IMR-90 (cell line): Measurements from ENCODE around the gene LAGE3. TPM values are rescaled to one million over a fixed set of nuclear protein-coding genes. Genes with fewer than 3 reads are reported as not detected.

Experiments used
- ATAC-seq: fragments of 200-7000 bp; cut with Tn5 transposase; 2 replicates; pipeline ENCODE4 v1.9.1; 2020; ENCODE audit warnings: low read depth, mild to moderate bottlenecking, moderate library complexity
- BruUV-seq: library from RNA; stranded (reverse); fragments of 400-500 nt; replicated peaks from 2 replicates; lab custom pipeline; 2021; lab: Mats Ljungman, UMichigan
- CTCF ChIA-PET: fragments of 300-600 bp; formaldehyde crosslinking; extraction: SDS; loops from one replicate; lab custom pipeline; 2021; ENCODE audit warnings: antibody characterized with exemption; lab: Yijun Ruan, JAX
- POLR2A ChIA-PET: fragments of 300-600 bp; sonication (Branson Sonifier 250); formaldehyde crosslinking; loops from one replicate; lab custom pipeline; 2022; ENCODE audit warnings: antibody characterized with exemption; ENCODE audit not compliant: unreplicated experiment; lab: Charles Lee
- DNase-seq: peaks from one replicate; pipeline ENCODE4 v3.0.0; 2013
- H2AFZ ChIP-seq: replicated peaks from 2 replicates; pipeline ENCODE3; 2013; ENCODE audit warnings: low read length, mild to moderate bottlenecking; ENCODE audit not compliant: poor library complexity
- H2AK5ac ChIP-seq: 2 replicates; pipeline ENCODE4 v1.6.1; 2013; ENCODE audit warnings: low read depth, low read length, inconsistent platforms
- H2AK9ac ChIP-seq: replicated peaks from 2 replicates; pipeline ENCODE3; 2013; ENCODE audit warnings: mild to moderate bottlenecking, low read depth, low read length, moderate library complexity; ENCODE audit not compliant: poor library complexity
- H2BK120ac ChIP-seq: 2 replicates; pipeline ENCODE4 v1.6.1; 2013; ENCODE audit warnings: low read depth, low read length, inconsistent platforms
- H2BK15ac ChIP-seq: 3 replicates; pipeline ENCODE4 v1.6.1; 2013; ENCODE audit warnings: low read depth, low read length, inconsistent platforms
- H2BK20ac ChIP-seq: 2 replicates; pipeline ENCODE4 v1.6.1; 2013; ENCODE audit warnings: low read depth, mild to moderate bottlenecking, inconsistent platforms, low read length, moderate library complexity
- H2BK5ac ChIP-seq: 2 replicates; pipeline ENCODE4 v1.6.1; 2013; ENCODE audit warnings: mild to moderate bottlenecking, low read depth, low read length, inconsistent platforms; ENCODE audit not compliant: poor library complexity, severe bottlenecking
- H3K14ac ChIP-seq: replicated peaks from 2 replicates; pipeline ENCODE4 v1.6.1; 2013; ENCODE audit warnings: low read depth, low read length, inconsistent platforms
- H3K18ac ChIP-seq: 2 replicates; pipeline ENCODE4 v1.6.1; 2013; ENCODE audit warnings: low read depth, low read length, control low read depth
- H3K23ac ChIP-seq: 2 replicates; pipeline ENCODE4 v1.6.1; 2013; ENCODE audit warnings: low read depth, low read length, inconsistent platforms
- H3K27ac ChIP-seq: 2 replicates; pipeline ENCODE4 v1.5.1; 2013; ENCODE audit warnings: mild to moderate bottlenecking, control low read depth, low read length; ENCODE audit not compliant: insufficient read depth
- H3K27me3 ChIP-seq: 2 replicates; pipeline ENCODE4 v1.6.1; 2013; ENCODE audit warnings: low read length; ENCODE audit not compliant: control insufficient read depth, insufficient read depth
- H3K36me3 ChIP-seq: 2 replicates; pipeline ENCODE4 v1.6.1; 2013; ENCODE audit warnings: low read length, mixed read lengths; ENCODE audit not compliant: control insufficient read depth, insufficient read depth
- H3K4ac ChIP-seq: 2 replicates; pipeline ENCODE4 v1.6.1; 2013; ENCODE audit warnings: low read depth, low read length, inconsistent platforms
- H3K4me1 ChIP-seq: 2 replicates; pipeline ENCODE4 v1.6.1; 2013; ENCODE audit warnings: low read length, mixed read lengths; ENCODE audit not compliant: control insufficient read depth, insufficient read depth
- H3K4me2 ChIP-seq: 2 replicates; pipeline ENCODE4 v1.6.1; 2013; ENCODE audit warnings: low read depth, mild to moderate bottlenecking, control low read depth, low read length, moderate library complexity
- H3K4me3 ChIP-seq: 2 replicates; pipeline ENCODE4 v1.5.1; 2013; ENCODE audit warnings: low read depth, mild to moderate bottlenecking, control low read depth, low read length, moderate library complexity; ENCODE audit not compliant: insufficient read depth
- H3K56ac ChIP-seq: 2 replicates; pipeline ENCODE4 v1.6.1; 2013; ENCODE audit warnings: low read length, inconsistent platforms; ENCODE audit not compliant: insufficient read depth; ENCODE audit errors: extremely low read depth
- H3K79me1 ChIP-seq, 2 experiments: 2 replicates each; pipeline ENCODE4 v1.6.1; 2013; ENCODE audit warnings: low read length in 2 of 2, inconsistent platforms in 1 of 2, low read depth in 1 of 2
- H3K9ac ChIP-seq: 2 replicates; pipeline ENCODE4 v1.6.1; 2013; ENCODE audit warnings: low read depth, low read length, control low read depth
- H3K9me1 ChIP-seq: 2 replicates; pipeline ENCODE4 v1.6.1; 2013; ENCODE audit warnings: low read length, inconsistent platforms; ENCODE audit not compliant: insufficient read depth
- H3K9me3 ChIP-seq: 2 replicates; pipeline ENCODE4 v1.6.1; 2013; ENCODE audit warnings: low read length; ENCODE audit not compliant: control insufficient read depth, insufficient read depth
- H4K20me1 ChIP-seq: 2 replicates; pipeline ENCODE4 v1.6.1; 2013; ENCODE audit warnings: low read length, inconsistent platforms; ENCODE audit not compliant: insufficient read depth
- H4K5ac ChIP-seq: 2 replicates; pipeline ENCODE4 v1.6.1; 2013; ENCODE audit warnings: mild to moderate bottlenecking, low read depth, low read length, control low read depth
- H4K8ac ChIP-seq, 2 experiments: 2 replicates each; pipeline ENCODE4 v1.6.1; 2013; ENCODE audit warnings: low read depth in 2 of 2, low read length in 2 of 2, control low read depth in 1 of 2, inconsistent platforms in 1 of 2
- H4K91ac ChIP-seq: 2 replicates; pipeline ENCODE4 v1.6.1; 2013; ENCODE audit warnings: low read depth, low read length, inconsistent platforms; ENCODE audit not compliant: insufficient read depth
- FOS ChIP-seq: fragments of 150-350 bp; IDR thresholded peaks from 2 replicates; pipeline ENCODE4 v1.6.1; 2016; ENCODE audit warnings: low read depth, low read length
- MXI1 ChIP-seq: IDR thresholded peaks from 2 replicates; pipeline ENCODE4 v1.6.1; 2012; ENCODE audit warnings: low read depth, mild to moderate bottlenecking, low read length, moderate library complexity, borderline replicate concordance
- POLR2A ChIP-seq: IDR thresholded peaks from 2 replicates; pipeline ENCODE4 v1.6.1; 2012; ENCODE audit warnings: mild to moderate bottlenecking, low read depth, low read length
- RAD21 ChIP-seq: IDR thresholded peaks from 2 replicates; pipeline ENCODE4 v1.6.1; 2012; ENCODE audit warnings: low read length, improper control_type of control experiment
- RCOR1 ChIP-seq: IDR thresholded peaks from 2 replicates; pipeline ENCODE4 v1.6.1; 2012; ENCODE audit warnings: mild to moderate bottlenecking, low read length, improper control_type of control experiment; ENCODE audit not compliant: insufficient replicate concordance
- RFX5 ChIP-seq: IDR thresholded peaks from 2 replicates; pipeline ENCODE4 v1.8.0; 2012; ENCODE audit warnings: low read depth, mild to moderate bottlenecking, low read length, moderate library complexity
- SMC3 ChIP-seq: fragments of 150-350 bp; IDR thresholded peaks from 2 replicates; pipeline ENCODE4 v1.6.1; 2016; ENCODE audit warnings: low read depth, mild to moderate bottlenecking, antibody characterized with exemption, low read length, moderate library complexity
- WGBS, 2 experiments: methylation state at CpG; one replicate each; pipeline versions ENCODE4 v1.1.5 to v1.1.7; 2013; ENCODE audit warnings: missing lambda C conversion rate in 2 of 2; ENCODE audit not compliant: insufficient read length in 1 of 2; ENCODE audit errors: extremely low coverage in 2 of 2; 5-methylcytosine and 5-hydroxymethylcytosine counted together
- dilution Hi-C: fragments of 300-500 bp; cut with HindIII; formaldehyde crosslinking; loops from one replicate; pipeline ENCODE4 v1.14.3; 2018; ENCODE audit warnings: low sequenced_read_pairs; ENCODE audit not compliant: unreplicated experiment
- in situ Hi-C: fragments of 300-500 bp; cut with MboI; formaldehyde crosslinking; loops from 3 replicates; pipeline ENCODE4 v1.14.3; 2019; ENCODE audit warnings: low sequenced_read_pairs, inconsistent platforms, mixed read lengths
- intact Hi-C: fragments of 100-400 bp; cut with micrococcal nuclease; formaldehyde crosslinking; loops from 2 replicates; pipeline ENCODE4 v1.10.0; 2022
- polyA plus RNA-seq, 3 experiments: library from polyadenylated mRNA; depleted of rRNA; stranded (reverse); fragments of >200 nt; gene quantifications; 2 replicates each; pipeline ENCODE4 v1.2.3, GENCODE V29; 2012; ENCODE audit warnings: low replicate concordance in 1 of 3
- total RNA-seq: library from RNA; depleted of rRNA; stranded (reverse); fragments of >200 nt; gene quantifications from 2 replicates; pipeline ENCODE4 v1.2.3, GENCODE V29; 2012
- TF ChIP-seq, protein P1 (sequence below): conservative IDR thresholded peaks from 2 replicates; pipeline ENCODE4 v1.5.1; 2012; ENCODE audit warnings: mild to moderate bottlenecking, low read depth, low read length, improper control_type of control experiment
- TF ChIP-seq, protein P2 (sequence below): fragments of 150-350 bp; IDR thresholded peaks from 2 replicates; pipeline ENCODE4 v1.6.1; 2016; ENCODE audit warnings: low read depth, mild to moderate bottlenecking, low read length, moderate library complexity, borderline replicate concordance

LAGE3 gene
- total and polyA plus RNA-seq, 2 of the 4 experiments (the other 2 are of a cell fraction): 3.6 to 14.8 TPM

DNA sequence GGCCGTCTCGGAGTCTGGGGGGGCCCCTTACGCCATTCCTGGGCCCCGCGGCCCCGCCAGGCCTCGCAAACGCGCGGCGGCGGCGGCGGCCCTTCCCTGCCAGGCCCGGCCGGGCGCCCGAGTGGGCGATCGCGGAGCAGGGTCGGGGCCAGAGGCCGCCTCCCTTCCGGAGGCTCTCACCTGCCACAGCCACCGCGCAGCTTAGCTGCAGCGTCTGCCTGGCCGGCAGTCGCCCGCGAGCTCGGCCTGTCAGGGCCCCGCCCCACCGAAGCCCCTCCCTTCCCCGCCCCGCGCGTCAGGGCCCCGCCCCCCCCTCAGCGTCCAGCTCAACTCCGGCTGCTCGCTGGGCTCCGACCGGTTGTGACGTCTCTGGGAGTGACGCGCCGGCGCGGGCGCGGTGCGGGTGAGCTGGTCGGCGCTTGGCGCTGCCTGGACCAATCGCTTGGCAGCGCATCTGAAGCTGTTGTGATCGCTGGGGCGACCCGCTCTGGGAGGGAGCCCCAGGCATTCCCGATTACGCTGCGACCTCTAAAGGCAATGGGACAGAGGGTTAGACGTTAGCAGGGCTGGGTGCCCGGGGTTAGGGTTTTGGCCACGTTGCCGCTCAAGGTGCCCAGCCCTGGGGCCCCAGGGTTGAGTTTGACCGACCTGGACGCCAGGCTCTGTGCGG is 11.5 kb upstream of the LAGE3 start, which contains the start of gene SLC10A3 (continued):
- TF ChIP-seq, protein P1, sequence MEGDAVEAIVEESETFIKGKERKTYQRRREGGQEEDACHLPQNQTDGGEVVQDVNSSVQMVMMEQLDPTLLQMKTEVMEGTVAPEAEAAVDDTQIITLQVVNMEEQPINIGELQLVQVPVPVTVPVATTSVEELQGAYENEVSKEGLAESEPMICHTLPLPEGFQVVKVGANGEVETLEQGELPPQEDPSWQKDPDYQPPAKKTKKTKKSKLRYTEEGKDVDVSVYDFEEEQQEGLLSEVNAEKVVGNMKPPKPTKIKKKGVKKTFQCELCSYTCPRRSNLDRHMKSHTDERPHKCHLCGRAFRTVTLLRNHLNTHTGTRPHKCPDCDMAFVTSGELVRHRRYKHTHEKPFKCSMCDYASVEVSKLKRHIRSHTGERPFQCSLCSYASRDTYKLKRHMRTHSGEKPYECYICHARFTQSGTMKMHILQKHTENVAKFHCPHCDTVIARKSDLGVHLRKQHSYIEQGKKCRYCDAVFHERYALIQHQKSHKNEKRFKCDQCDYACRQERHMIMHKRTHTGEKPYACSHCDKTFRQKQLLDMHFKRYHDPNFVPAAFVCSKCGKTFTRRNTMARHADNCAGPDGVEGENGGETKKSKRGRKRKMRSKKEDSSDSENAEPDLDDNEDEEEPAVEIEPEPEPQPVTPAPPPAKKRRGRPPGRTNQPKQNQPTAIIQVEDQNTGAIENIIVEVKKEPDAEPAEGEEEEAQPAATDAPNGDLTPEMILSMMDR: 0 out of 2 replicates have a peak, but pooled peaks have one; percentile 10

DNA sequence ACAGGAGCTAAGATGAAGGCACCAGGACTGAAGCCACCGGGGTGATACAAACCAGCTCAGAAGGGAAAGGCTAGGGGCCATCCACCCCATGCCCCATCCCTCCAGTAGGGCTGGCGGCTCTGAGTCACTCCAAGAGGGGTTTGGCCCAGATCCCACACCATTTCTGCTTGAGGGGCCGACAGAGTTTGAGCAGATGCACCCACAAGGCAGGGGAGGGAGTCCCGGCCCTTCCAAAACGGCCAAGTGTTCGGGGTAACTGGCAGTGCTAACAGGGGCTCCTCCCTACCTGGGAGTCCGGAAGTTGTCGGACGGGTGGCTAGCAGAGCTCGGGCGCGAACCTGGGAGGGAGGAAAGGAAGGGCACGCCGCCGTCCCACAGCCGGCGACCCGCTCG is 10.9 kb upstream of the LAGE3 start:
- Histone ChIP-seq H4K5ac (no peak overlapping the region; the same call in 1 of the 2 replicates), H3K4me3 (peak overlapping the region; percentile 73), H3K36me3 (peaks cover 6% of the 10 kb centered on the region; the same call in 1 of the 2 replicates), H3K14ac (peak overlapping the region; percentile 86), H3K9ac (peak overlapping the region; percentile 80), H2BK5ac (peak overlapping the region; percentile 64), H4K8ac (peak overlapping the region; percentile 1 to 3; a peak in 1 of 4 replicates), H2BK120ac (no peak overlapping the region), H3K4me2 (peak overlapping the region; percentile 89), H3K9me3 (no peaks in the 10 kb centered on the region), H2AK9ac (peak overlapping the region; percentile 96), H3K4ac (peak overlapping the region; percentile 85), H2BK20ac (no peak overlapping the region), H2AK5ac (peak overlapping the region; percentile 66; the same call in 1 of the 2 replicates), H4K20me1 (peaks cover 4% of the 10 kb centered on the region; the same call in 1 of the 2 replicates), H3K23ac (peak overlapping the region; percentile 91), H3K4me1 (peaks cover 2% of the 10 kb centered on the region; the same call in 1 of the 2 replicates), H2BK15ac (no peak overlapping the region), H3K9me1 (peaks cover 8% of the 10 kb centered on the region; the same call in 1 of the 2 replicates), H3K56ac (0 out of 2 replicates have a peak overlapping the region, but pooled peaks have one; percentile 19), H3K18ac (no peak overlapping the region), H3K27ac (peak overlapping the region; percentile 88), H3K27me3 (no peaks in the 10 kb centered on the region), H4K91ac (peak overlapping the region; percentile 2; the same call in 1 of the 2 replicates), H3K79me1 (peaks cover 0 to 31% of the 10 kb centered on the region in 2 experiments; a peak in 3 of 4 replicates), H2AFZ (peak overlapping the region; percentile 29)
- ChIA-PET POLR2A (interaction anchor here (1.0 kb wide), 1 partner anchor 119 kb away, joined by 3 read pairs; no protein-coding TSS in a partner anchor), CTCF (interaction anchor here (0.6 kb wide), 1 partner anchor 63 kb away, joined by 4 read pairs; no protein-coding TSS in a partner anchor)
- intact Hi-C loops: loop anchor here (1.0 to 2.0 kb wide), 3 partner anchors 27 to 57 kb away; partner anchors contain the start of genes FAM3A, G6PD and IKBKG
- 29% methylated on average over 3 of the region's 19 CpGs; no CpG with 5 or more reads in 1 of the 2 experiments for WGBS, 2 experiments
- dilution Hi-C loops: no loop called here
- no TSS peak for BruUV-seq
- ATAC-seq: peak; percentile 14
- DNase-seq: peak; percentile 45
- in situ Hi-C loops: no loop called here
- TF ChIP-seq, protein P1: no peak
- TF ChIP-seq RFX5 (no peak), RCOR1 (no peak), FOS (no peak), MXI1 (no peak), POLR2A (no peak), SMC3 (no peak), RAD21 (no peak)
- TF ChIP-seq, protein P2, sequence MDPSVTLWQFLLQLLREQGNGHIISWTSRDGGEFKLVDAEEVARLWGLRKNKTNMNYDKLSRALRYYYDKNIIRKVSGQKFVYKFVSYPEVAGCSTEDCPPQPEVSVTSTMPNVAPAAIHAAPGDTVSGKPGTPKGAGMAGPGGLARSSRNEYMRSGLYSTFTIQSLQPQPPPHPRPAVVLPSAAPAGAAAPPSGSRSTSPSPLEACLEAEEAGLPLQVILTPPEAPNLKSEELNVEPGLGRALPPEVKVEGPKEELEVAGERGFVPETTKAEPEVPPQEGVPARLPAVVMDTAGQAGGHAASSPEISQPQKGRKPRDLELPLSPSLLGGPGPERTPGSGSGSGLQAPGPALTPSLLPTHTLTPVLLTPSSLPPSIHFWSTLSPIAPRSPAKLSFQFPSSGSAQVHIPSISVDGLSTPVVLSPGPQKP: no peak
